T-helper 17 cell (primary cell): ENCODE results near the gene PYROXD2. TPM values are rescaled to one million over a fixed set of nuclear protein-coding genes. Genes with fewer than 3 reads are reported as not detected.

Experiments used
- ATAC-seq: fragments of 150-1000 bp; cut with Tn5 transposase; 2 replicates; pipeline ENCODE4 v1.10.0; 2021; ENCODE audit warnings: mild to moderate bottlenecking, moderate library complexity
- DNase-seq, 3 donors: peaks; one replicate each; pipeline versions ENCODE4 v3.0.0 to v3.0.0-alpha.2; 2020 to 2021
- H3K9me3 ChIP-seq: one replicate; pipeline ENCODE4 v1.7.0; 2013; ENCODE audit warnings: low read length, mild to moderate bottlenecking; ENCODE audit not compliant: control insufficient read depth, poor library complexity, severe bottlenecking
- H3K27ac Mint-ChIP-seq: one replicate; pipeline ENCODE4 v1.8.0; 2022; ENCODE audit warnings: mild to moderate bottlenecking, moderate library complexity, mixed read lengths
- H3K27me3 Mint-ChIP-seq: one replicate; pipeline ENCODE4 v1.8.0; 2022; ENCODE audit warnings: mixed read lengths
- H3K36me3 Mint-ChIP-seq: one replicate; pipeline ENCODE4 v1.8.0; 2022; ENCODE audit warnings: low read depth, mixed read lengths
- H3K4me1 Mint-ChIP-seq: one replicate; pipeline ENCODE4 v1.8.0; 2022; ENCODE audit warnings: mild to moderate bottlenecking, mixed read lengths
- H3K4me3 Mint-ChIP-seq: one replicate; pipeline ENCODE4 v1.8.0; 2022; ENCODE audit warnings: mild to moderate bottlenecking, moderate library complexity, mixed read lengths
- total RNA-seq, 4 donors: library from RNA in 2 of 4; stranded (reverse) in 2 of 4; gene quantifications; one replicate each; pipeline ENCODE4 v1.2.3 and lab custom pipeline; 2022 to 2026

The PYROXD2 gene
- total RNA-seq, 2 donors from 2014 or later: 21.5 to 25.4 TPM

- Mint-ChIP-seq H3K27ac (no peak overlapping the region), H3K36me3 (peaks cover 2% of the 10 kb centered on the region), H3K4me1 (peaks cover 5% of the 10 kb centered on the region), H3K27me3 (peaks cover 49% of the 10 kb centered on the region), H3K4me3 (no peak overlapping the region)
- H3K9me3 ChIP-seq: no peaks in the 10 kb centered on the region
- DNase-seq (no peak), ATAC-seq (no peak)
These were observed 43.9 kb downstream of the PYROXD2 start for GRCh38 chr10:98370831-98371820.

- no peak overlapping the region for H3K4me3 Mint-ChIP-seq
- peaks cover 5% of the 10 kb centered on the region for H3K4me1 Mint-ChIP-seq
- H3K27ac Mint-ChIP-seq: no peak overlapping the region
- DNase-seq: no peak
- peaks cover 3% of the 10 kb centered on the region for H3K36me3 Mint-ChIP-seq
- no peak for ATAC-seq
- no peaks in the 10 kb centered on the region for H3K9me3 ChIP-seq
- H3K27me3 Mint-ChIP-seq: peaks cover 41% of the 10 kb centered on the region
These were observed 45.2 kb downstream of the PYROXD2 start for GRCh38 chr10:98369801-98370200.

- no peaks in the 10 kb centered on the region for H3K9me3 ChIP-seq
- no peak overlapping the region for H3K4me3 Mint-ChIP-seq
- ATAC-seq (no peak), DNase-seq (no peak)
- H3K4me1 Mint-ChIP-seq: no peaks in the 10 kb centered on the region
- H3K27ac Mint-ChIP-seq: no peak overlapping the region
- peaks cover 3% of the 10 kb centered on the region for H3K36me3 Mint-ChIP-seq
- peaks cover 36% of the 10 kb centered on the region for H3K27me3 Mint-ChIP-seq
These were observed 46.3 kb downstream of the PYROXD2 start for GRCh38 chr10:98368644-98369043.

GRCh38 chr10:98367604-98368451 lies 47.2 kb downstream of the PYROXD2 start:
- no peaks in the 10 kb centered on the region for H3K4me1 Mint-ChIP-seq
- H3K9me3 ChIP-seq: no peaks in the 10 kb centered on the region
- H3K36me3 Mint-ChIP-seq: peaks cover 3% of the 10 kb centered on the region
- peaks cover 37% of the 10 kb centered on the region for H3K27me3 Mint-ChIP-seq
- ATAC-seq (no peak), DNase-seq (no peak)
- H3K4me3 Mint-ChIP-seq: no peak overlapping the region
- no peak overlapping the region for H3K27ac Mint-ChIP-seq

- ATAC-seq (no peak), DNase-seq (no peak)
- H3K4me3 Mint-ChIP-seq: no peak overlapping the region
- peaks cover 3% of the 10 kb centered on the region for H3K36me3 Mint-ChIP-seq
- no peak overlapping the region for H3K27ac Mint-ChIP-seq
- peaks cover 4% of the 10 kb centered on the region for H3K4me1 Mint-ChIP-seq
- peaks cover 27% of the 10 kb centered on the region for H3K27me3 Mint-ChIP-seq
- H3K9me3 ChIP-seq: no peaks in the 10 kb centered on the region
These were observed 48.9 kb downstream of the PYROXD2 start for GRCh38 chr10:98366062-98366530.

GRCh38 chr10:98365406-98366061 lies 49.4 kb downstream of the PYROXD2 start:
- DNase-seq (no peak), ATAC-seq (no peak)
- Mint-ChIP-seq H3K4me1 (peaks cover 7% of the 10 kb centered on the region), H3K27ac (no peak overlapping the region), H3K27me3 (peaks cover 25% of the 10 kb centered on the region), H3K4me3 (no peak overlapping the region), H3K36me3 (peaks cover 3% of the 10 kb centered on the region)
- no peaks in the 10 kb centered on the region for H3K9me3 ChIP-seq

GRCh38 chr10:98364432-98365102 lies 50.4 kb downstream of the PYROXD2 start:
- ATAC-seq (no peak), DNase-seq (no peak)
- no peak overlapping the region for H3K27ac Mint-ChIP-seq
- H3K27me3 Mint-ChIP-seq: peaks cover 26% of the 10 kb centered on the region
- peaks cover 3% of the 10 kb centered on the region for H3K36me3 Mint-ChIP-seq
- H3K9me3 ChIP-seq: no peaks in the 10 kb centered on the region
- H3K4me3 Mint-ChIP-seq: no peak overlapping the region
- H3K4me1 Mint-ChIP-seq: peaks cover 7% of the 10 kb centered on the region

GRCh38 chr10:98363220-98363619 lies 51.8 kb downstream of the PYROXD2 start:
- no peak overlapping the region for H3K27ac Mint-ChIP-seq
- peaks cover 28% of the 10 kb centered on the region for H3K27me3 Mint-ChIP-seq
- DNase-seq: no peak
- H3K4me1 Mint-ChIP-seq: peaks cover 7% of the 10 kb centered on the region
- no peaks in the 10 kb centered on the region for H3K9me3 ChIP-seq
- no peak for ATAC-seq
- H3K36me3 Mint-ChIP-seq: peaks cover 3% of the 10 kb centered on the region
- H3K4me3 Mint-ChIP-seq: no peak overlapping the region

- no peak for DNase-seq
- H3K9me3 ChIP-seq: no peaks in the 10 kb centered on the region
- H3K36me3 Mint-ChIP-seq: peaks cover 3% of the 10 kb centered on the region
- ATAC-seq: peak; percentile 30
- H3K27me3 Mint-ChIP-seq: peaks cover 32% of the 10 kb centered on the region
- H3K4me3 Mint-ChIP-seq: peak overlapping the region; percentile 37
- H3K27ac Mint-ChIP-seq: no peak overlapping the region
- peaks cover 7% of the 10 kb centered on the region for H3K4me1 Mint-ChIP-seq
These were observed 53.6 kb downstream of the PYROXD2 start for GRCh38 chr10:98361131-98362025.

- no peak overlapping the region for H3K27ac Mint-ChIP-seq
- peaks cover 7% of the 10 kb centered on the region for H3K4me1 Mint-ChIP-seq
- no peak overlapping the region for H3K4me3 Mint-ChIP-seq
- H3K9me3 ChIP-seq: no peaks in the 10 kb centered on the region
- H3K27me3 Mint-ChIP-seq: peaks cover 58% of the 10 kb centered on the region
- no peaks in the 10 kb centered on the region for H3K36me3 Mint-ChIP-seq
- ATAC-seq: no peak
- no peak for DNase-seq
These were observed 57.7 kb downstream of the PYROXD2 start for GRCh38 chr10:98357194-98357822.

- no peak overlapping the region for H3K4me3 Mint-ChIP-seq
These were observed 60.5 kb downstream of the PYROXD2 start for GRCh38 chr10:98354491-98354890.

More at GRCh38 chr10:98354491-98354890, 60.5 kb downstream of the PYROXD2 start:
- DNase-seq: no peak
- H3K27ac Mint-ChIP-seq: no peak overlapping the region
- no peak for ATAC-seq
- peaks cover 68% of the 10 kb centered on the region for H3K27me3 Mint-ChIP-seq
- peaks cover 5% of the 10 kb centered on the region for H3K4me1 Mint-ChIP-seq
- peaks cover 2% of the 10 kb centered on the region for H3K36me3 Mint-ChIP-seq
- H3K9me3 ChIP-seq: no peaks in the 10 kb centered on the region
